Natural killer cell (primary cell): Measurements from ENCODE around the gene GNAO1. TPM values are rescaled to one million over a fixed set of nuclear protein-coding genes. Genes with fewer than 3 reads are reported as not detected.

Source experiments
- ATAC-seq, 3 donors: fragments of 150-1000 bp in 2 of 3; fragments of 200-7000 bp in 1 of 3; cut with Tn5 transposase; 1 replicate in 1 of 3; 2 replicates in 2 of 3; pipeline ENCODE4 v1.10.0; 2021; ENCODE audit warnings: mild to moderate bottlenecking in 2 of 3, moderate library complexity in 2 of 3
- DNase-seq, 2 donors: peaks; one replicate each; pipeline versions ENCODE4 v3.0.0 to v3.0.0-alpha.2; 2013 to 2021; ENCODE audit warnings: mixed read lengths in 1 of 2
- H3K27ac ChIP-seq: one replicate; pipeline ENCODE4 v1.5.1; 2013; ENCODE audit warnings: mild to moderate bottlenecking, low read length
- H3K27me3 ChIP-seq: one replicate; pipeline ENCODE4 v1.6.1; 2013; ENCODE audit warnings: low read length; ENCODE audit not compliant: control insufficient read depth, insufficient read depth
- H3K36me3 ChIP-seq: one replicate; pipeline ENCODE4 v1.6.1; 2013; ENCODE audit warnings: low read length; ENCODE audit not compliant: control insufficient read depth, insufficient read depth
- H3K4me1 ChIP-seq: one replicate; pipeline ENCODE4 v1.6.1; 2013; ENCODE audit warnings: low read length; ENCODE audit not compliant: control insufficient read depth, insufficient read depth
- H3K4me3 ChIP-seq: one replicate; pipeline ENCODE4 v1.5.1; 2013; ENCODE audit warnings: low read length
- H3K9me3 ChIP-seq: one replicate; pipeline ENCODE4 v1.6.1; 2013; ENCODE audit warnings: low read length; ENCODE audit not compliant: control insufficient read depth, insufficient read depth
- H3K27ac Mint-ChIP-seq, 2 donors: one replicate each; pipeline ENCODE4 v1.8.0; 2022; ENCODE audit warnings: mild to moderate bottlenecking in 2 of 2, mixed read lengths in 2 of 2, moderate library complexity in 1 of 2
- H3K27me3 Mint-ChIP-seq, 2 donors: one replicate each; pipeline ENCODE4 v1.8.0; 2022; ENCODE audit warnings: low read depth in 2 of 2, mixed read lengths in 2 of 2
- H3K36me3 Mint-ChIP-seq: one replicate; pipeline ENCODE4 v1.8.0; 2022; ENCODE audit warnings: mixed read lengths
- H3K4me1 Mint-ChIP-seq, 2 donors: one replicate each; pipeline ENCODE4 v1.8.0; 2022; ENCODE audit warnings: mixed read lengths in 2 of 2
- H3K4me3 Mint-ChIP-seq: one replicate; pipeline ENCODE4 v1.8.0; 2022; ENCODE audit warnings: mild to moderate bottlenecking, moderate library complexity, mixed read lengths
- H3K9me3 Mint-ChIP-seq, 2 donors: one replicate each; pipeline ENCODE4 v1.8.0; 2022; ENCODE audit warnings: mixed read lengths in 2 of 2
- CTCF ChIP-seq: fragments of 200-600 bp; IDR thresholded peaks from one replicate; pipeline ENCODE4 v1.8.0; 2022; ENCODE audit warnings: antibody characterized with exemption
- WGBS: methylation state at CpG from one replicate; pipeline ENCODE4 v1.1.7; 2013; ENCODE audit warnings: missing lambda C conversion rate; ENCODE audit not compliant: insufficient coverage; 5-methylcytosine and 5-hydroxymethylcytosine counted together
- intact Hi-C: fragments of 100-400 bp; cut with micrococcal nuclease; formaldehyde crosslinking; loops from one replicate; pipeline ENCODE4 v1.14.2; 2022
- total RNA-seq, 4 donors: library from RNA; stranded (reverse); fragments of 120-200 nt in 1 of 4; gene quantifications; one replicate each; pipeline versions ENCODE4 v1.2.3 to v1.2.4, GENCODE V29; 2013 to 2022

Gene GNAO1
- total RNA-seq, 3 donors from 2014 or later (not counting 1 experiment from before 2014, with no cell fraction given), result 0.45 to 4.6 (median 1.1) TPM

- no peak for TF ChIP-seq CTCF
- H3K36me3 Mint-ChIP-seq, result no peaks in the 10 kb centered on the region
Observed at GRCh38 chr16:56233795-56234566, 42.7 kb downstream of the GNAO1 start.

GRCh38 chr16:56234737-56235136, 43.4 kb downstream of the GNAO1 start:
- H3K27ac ChIP-seq, result no peak overlapping the region
- no peaks in the 10 kb centered on the region for H3K36me3 ChIP-seq
- H3K4me1 ChIP-seq, result no peaks in the 10 kb centered on the region
- no peaks in the 10 kb centered on the region for H3K9me3 ChIP-seq
- no peaks in the 10 kb centered on the region for H3K36me3 Mint-ChIP-seq
- ATAC-seq, result no peak
- intact Hi-C loops, result no loop called here
- no peak overlapping the region for H3K4me3 Mint-ChIP-seq
- 94% methylated on average over 5 of the region's 5 CpGs for WGBS
- no peak overlapping the region for H3K4me3 ChIP-seq
- H3K9me3 Mint-ChIP-seq, result no peaks in the 10 kb centered on the region
- no peaks in the 10 kb centered on the region for H3K27me3 Mint-ChIP-seq
- H3K4me1 Mint-ChIP-seq, result no peaks in the 10 kb centered on the region
- H3K27me3 ChIP-seq, result no peaks in the 10 kb centered on the region
- no peak for TF ChIP-seq CTCF
- no peak overlapping the region for H3K27ac Mint-ChIP-seq
- DNase-seq, result no peak

More at GRCh38 chr16:56233795-56234566, 42.7 kb downstream of the GNAO1 start:
- H3K9me3 Mint-ChIP-seq, result no peaks in the 10 kb centered on the region
- Histone ChIP-seq H3K9me3 (no peaks in the 10 kb centered on the region), H3K27ac (no peak overlapping the region), H3K4me3 (no peak overlapping the region), H3K4me1 (no peaks in the 10 kb centered on the region), H3K27me3 (no peaks in the 10 kb centered on the region), H3K36me3 (no peaks in the 10 kb centered on the region)
- no peaks in the 10 kb centered on the region for H3K4me1 Mint-ChIP-seq
- 82% methylated on average over 2 of the region's 2 CpGs for WGBS
- no peak overlapping the region for H3K4me3 Mint-ChIP-seq
- H3K27ac Mint-ChIP-seq, result no peak overlapping the region
- DNase-seq (no peak), ATAC-seq (no peak)
- no peaks in the 10 kb centered on the region for H3K27me3 Mint-ChIP-seq
- intact Hi-C loops, result no loop called here

- Histone ChIP-seq H3K36me3 (no peaks in the 10 kb centered on the region), H3K4me1 (no peaks in the 10 kb centered on the region), H3K27me3 (no peaks in the 10 kb centered on the region), H3K4me3 (no peak overlapping the region), H3K27ac (no peak overlapping the region), H3K9me3 (no peaks in the 10 kb centered on the region)
- no peaks in the 10 kb centered on the region for H3K9me3 Mint-ChIP-seq
- H3K4me1 Mint-ChIP-seq, result no peaks in the 10 kb centered on the region
- H3K36me3 Mint-ChIP-seq, result no peaks in the 10 kb centered on the region
- TF ChIP-seq CTCF, result no peak
- H3K4me3 Mint-ChIP-seq, result no peak overlapping the region
- intact Hi-C loops, result no loop called here
- H3K27me3 Mint-ChIP-seq, result no peaks in the 10 kb centered on the region
- 87% methylated on average over 5 of the region's 6 CpGs for WGBS
- ATAC-seq (no peak), DNase-seq (no peak)
- no peak overlapping the region for H3K27ac Mint-ChIP-seq
Observed at GRCh38 chr16:56237451-56237930, 46.2 kb downstream of the GNAO1 start.

GRCh38 chr16:56238188-56238587, 46.9 kb downstream of the GNAO1 start:
- DNase-seq (no peak), ATAC-seq (no peak)
- no peaks in the 10 kb centered on the region for H3K27me3 ChIP-seq
- TF ChIP-seq CTCF, result no peak
- Mint-ChIP-seq H3K4me3 (no peak overlapping the region), H3K27me3 (no peaks in the 10 kb centered on the region), H3K9me3 (no peaks in the 10 kb centered on the region), H3K27ac (no peak overlapping the region), H3K36me3 (no peaks in the 10 kb centered on the region), H3K4me1 (no peaks in the 10 kb centered on the region)
- H3K4me1 ChIP-seq, result no peaks in the 10 kb centered on the region
- H3K36me3 ChIP-seq, result no peaks in the 10 kb centered on the region
- 39% methylated on average over 3 of the region's 3 CpGs for WGBS
- intact Hi-C loops, result no loop called here
- H3K4me3 ChIP-seq, result no peak overlapping the region
- no peak overlapping the region for H3K27ac ChIP-seq
- no peaks in the 10 kb centered on the region for H3K9me3 ChIP-seq
